Activated CD4-positive, CD25-positive, alpha-beta regulatory T cell (primary cell): ENCODE measurements around the gene CBFA2T3.

Experiments used
- DNase-seq, 4 experiments: peaks; one replicate each; lab custom pipeline; 2025; lab: John Stamatoyannopoulos, UW

The CBFA2T3 gene

DNA sequence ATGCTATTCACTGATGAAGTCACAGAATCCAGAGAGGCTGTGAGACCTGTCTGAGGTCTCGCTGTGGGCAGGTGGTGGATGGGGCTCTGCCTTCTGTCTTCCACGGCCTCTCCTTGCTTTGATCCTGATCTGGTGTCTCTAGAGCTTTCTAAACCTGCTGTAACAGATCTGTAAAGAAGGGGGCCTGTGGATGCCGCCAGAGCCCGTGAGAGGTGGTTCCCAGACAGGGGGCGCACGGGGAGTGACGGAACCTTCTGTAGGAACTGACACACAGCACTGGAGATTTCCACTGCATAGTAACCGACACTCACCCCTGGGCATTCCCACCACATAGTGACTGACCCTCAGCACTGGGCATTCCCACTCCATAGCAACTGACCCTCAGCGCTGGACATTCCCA lies 16.0 kb downstream of the CBFA2T3 start:
- no peak for DNase-seq

DNA sequence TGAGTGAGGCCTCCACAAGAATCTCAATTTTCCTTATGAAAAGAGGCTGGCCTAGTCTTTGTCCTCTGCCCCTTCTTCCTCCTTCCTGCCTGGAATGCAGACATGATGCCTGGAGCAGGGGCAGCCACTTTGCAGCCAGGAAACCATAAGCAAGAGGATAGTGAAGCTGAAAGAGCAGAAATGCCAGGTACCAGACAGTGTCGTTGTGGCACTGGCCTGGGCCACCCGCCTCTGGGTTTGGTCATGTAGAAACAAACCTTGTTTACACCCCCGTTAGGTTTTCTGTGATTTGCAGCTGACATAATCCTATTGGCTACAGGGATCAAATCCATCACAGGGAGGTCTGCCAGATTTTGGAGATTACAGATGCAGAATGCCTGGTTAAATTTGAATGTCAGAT lies 16.5 kb downstream of the CBFA2T3 start:
- DNase-seq, result no peak

DNA sequence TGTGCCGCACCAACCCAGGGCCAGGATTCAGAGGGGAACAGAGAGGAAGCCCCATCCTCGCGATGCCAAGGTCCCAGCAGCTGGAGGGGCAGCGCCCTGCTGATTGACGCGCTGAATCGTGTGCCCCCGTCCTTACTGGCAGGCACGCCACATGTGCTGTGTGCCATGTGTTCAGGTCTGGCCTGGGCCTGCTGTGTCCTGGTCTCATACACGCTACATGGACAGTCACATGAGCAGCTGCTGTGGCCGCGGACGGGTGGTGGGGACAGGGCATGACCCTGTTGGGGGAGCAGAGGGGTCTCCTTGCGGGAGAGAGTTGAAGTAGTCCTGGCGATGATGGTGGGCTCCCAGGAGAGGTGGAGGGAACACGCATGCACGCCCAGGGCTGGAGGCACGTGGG lies 18.0 kb downstream of the CBFA2T3 start:
- no peak for DNase-seq

DNA sequence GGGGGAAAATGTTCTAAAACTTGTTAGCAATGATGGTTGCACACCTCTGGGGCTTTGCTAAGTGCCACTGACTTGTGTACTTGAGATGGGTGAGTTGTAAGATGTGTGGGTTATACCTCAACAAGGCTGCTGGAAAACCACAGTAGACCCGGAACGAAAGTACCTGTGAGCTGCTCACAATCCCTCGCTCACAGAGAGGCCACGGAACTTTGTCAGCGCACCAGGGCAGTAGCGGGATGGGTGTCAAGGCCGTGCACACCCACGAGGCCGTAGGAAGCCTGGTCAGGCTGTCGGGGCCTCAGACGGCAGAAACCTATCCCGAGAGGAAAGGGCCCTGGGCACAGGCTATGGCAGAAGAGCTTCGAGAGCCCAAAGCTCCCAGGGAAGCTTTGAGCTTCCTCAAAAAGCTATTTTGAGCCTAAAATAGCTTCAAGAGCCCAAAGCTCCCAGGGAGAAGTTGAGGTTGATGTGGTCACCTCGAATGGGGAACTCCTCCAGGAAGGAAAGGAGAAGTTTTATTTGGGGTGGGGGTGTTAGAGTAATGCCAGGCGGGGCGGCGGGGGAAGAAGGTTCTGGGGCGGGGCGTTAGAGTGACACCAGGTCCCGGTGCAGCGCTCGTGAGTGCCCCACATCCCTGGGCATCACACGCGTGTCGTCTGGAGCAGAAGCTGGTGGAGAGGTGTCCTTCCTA lies 19.0 kb downstream of the CBFA2T3 start:
- DNase-seq, result no peak

DNA sequence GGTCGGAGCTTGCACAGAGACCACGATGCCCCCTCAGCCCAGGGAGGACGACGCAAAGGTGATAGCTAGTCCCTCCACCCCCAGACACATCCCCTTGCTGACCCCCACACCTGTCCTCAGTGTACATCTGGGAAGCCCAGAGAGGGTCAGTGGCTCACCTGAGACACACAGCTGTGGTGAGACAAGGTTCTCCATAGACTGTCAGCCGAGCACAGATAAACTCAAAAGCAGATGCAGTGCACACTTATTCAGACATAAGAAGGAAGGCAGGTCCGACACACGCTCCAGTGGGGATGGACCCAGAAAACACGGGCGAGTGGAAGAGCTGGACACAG lies 19.6 kb downstream of the CBFA2T3 start:
- DNase-seq, result no peak

DNA sequence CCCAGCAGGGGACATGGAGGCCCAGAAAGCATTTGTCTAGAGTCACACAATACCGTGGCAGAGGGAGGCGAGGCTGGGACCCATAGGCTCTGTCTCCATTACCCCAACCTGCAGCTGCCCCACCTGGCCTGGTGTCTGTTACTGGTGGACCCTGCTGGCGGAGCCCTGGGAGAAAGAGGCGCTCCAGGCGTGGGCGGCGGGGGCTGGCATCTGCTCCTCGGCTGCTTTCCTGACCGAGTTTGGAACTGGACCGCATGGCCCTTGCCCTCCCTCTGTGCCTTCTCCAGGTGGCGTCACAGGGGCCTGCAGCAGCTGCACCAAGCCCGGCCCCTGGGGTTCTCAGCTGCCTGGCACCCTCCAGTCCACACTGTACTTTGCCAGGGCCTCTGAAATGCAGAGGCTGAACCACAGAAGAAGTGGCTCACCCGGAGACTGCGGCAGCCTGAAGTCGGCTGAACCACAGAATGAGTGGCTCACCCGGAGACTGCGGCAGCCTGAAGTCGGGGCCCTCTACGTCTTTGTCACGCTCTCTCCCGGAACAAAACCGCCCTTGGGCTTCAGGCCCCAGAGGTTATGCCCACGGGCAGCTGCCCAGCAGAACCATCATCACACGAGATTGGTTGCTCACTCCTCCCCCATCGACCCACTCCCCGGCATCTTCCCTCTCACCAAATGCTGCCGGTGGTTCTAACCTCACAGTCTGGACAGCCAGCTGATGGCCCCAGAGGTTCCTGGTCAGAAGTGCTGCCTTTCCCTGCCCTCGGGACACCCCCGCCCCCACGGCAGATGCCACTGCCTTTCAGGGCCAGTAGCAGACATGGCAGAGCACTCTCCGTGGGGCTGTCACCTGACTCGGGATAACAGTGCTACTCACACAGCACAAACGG lies 20.2 kb downstream of the CBFA2T3 start:
- DNase-seq, result no peak

DNA sequence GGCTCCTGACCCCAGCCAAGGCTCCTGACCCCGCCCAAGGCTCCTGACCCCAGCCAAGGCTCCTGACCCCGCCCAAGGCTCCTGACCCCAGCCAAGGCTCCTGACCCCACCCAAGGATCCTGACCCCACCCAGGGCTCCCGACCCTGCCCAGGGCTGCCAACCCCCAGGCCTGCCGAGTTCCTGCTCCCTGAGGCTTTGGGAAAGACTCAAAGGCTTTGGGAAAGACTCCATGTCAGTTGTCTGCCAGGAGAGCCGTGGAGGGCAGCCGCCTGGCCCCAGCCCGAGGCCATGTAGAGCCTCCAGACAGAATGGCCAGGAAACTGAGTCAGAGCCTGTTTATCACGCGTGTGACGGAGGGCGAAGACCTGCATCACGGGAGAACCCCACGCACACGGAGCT lies 21.1 kb downstream of the CBFA2T3 start:
- DNase-seq, result no peak

DNA sequence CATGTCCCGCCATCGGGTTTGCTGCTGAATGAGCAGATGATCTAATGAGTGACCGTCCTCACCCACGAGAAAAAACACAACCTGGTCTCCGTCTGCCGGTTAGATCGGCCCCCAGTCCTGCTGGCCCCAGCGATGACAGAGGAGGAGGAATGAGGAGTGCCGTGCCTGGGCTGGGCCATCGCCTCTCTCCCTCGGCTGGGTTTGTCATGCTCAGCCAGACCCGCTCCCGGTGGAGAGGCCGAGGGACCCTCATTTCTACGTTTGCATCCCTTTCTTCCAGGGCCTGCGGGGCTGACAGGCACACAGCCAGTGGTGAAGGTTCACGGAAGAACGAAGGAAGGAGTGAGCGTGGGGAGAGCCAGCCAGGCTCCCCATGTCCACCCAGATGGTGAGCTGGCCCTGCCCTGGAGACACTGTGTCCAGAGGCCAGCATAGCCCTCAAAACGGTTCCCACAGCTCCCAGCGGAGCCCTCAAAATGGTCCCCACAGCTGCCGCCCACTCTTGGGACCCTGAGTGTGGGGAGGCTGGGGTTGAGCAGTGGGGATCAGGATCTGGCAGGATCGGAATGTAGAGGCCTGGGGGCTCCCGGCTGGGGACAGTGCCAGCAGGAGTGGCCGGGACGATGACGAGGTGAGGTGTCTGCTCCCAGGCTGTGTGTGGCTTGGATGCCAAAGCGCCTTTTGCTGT lies 23.9 kb downstream of the CBFA2T3 start:
- DNase-seq, result no peak

DNA sequence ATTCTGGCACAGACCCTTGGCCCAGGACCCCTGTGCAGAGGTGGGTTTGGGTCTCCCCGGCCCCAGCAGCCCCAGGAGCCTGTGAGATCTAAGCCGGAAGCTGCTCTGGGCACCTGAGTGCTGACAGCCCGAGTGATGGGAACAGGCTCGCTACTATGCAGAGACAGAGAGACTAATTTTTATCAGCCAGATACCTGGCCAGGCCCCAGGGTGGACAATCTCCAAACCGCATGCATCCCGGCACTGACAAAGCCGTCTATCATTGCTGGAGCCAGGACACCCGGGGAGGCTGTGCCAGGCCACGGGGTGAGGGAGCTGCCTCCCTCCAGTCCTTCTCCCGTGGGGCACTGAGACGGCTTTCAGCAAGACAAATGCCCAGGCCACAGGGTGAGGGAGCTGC lies 25.0 kb downstream of the CBFA2T3 start:
- DNase-seq, result no peak

DNA sequence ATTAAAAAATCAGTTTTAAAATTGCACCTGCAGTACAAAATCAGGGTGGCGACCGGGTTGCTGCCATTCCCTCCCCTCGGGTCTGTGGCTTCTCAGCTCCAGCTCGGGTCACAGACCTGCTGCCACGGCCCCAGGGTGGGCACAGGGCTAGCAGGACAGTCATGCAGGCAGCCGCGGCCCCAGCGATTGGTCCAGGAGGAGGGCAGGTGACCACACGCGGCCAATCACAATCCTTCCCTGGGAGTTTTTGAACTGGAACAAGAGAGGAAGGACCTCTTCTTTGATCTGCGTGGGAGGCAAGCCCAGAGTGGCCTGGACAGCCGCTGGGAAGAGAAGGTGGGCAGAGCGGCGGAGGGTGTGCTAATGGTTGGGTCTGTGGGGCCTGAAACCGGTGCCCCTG lies 25.5 kb downstream of the CBFA2T3 start:
- no peak for DNase-seq

DNA sequence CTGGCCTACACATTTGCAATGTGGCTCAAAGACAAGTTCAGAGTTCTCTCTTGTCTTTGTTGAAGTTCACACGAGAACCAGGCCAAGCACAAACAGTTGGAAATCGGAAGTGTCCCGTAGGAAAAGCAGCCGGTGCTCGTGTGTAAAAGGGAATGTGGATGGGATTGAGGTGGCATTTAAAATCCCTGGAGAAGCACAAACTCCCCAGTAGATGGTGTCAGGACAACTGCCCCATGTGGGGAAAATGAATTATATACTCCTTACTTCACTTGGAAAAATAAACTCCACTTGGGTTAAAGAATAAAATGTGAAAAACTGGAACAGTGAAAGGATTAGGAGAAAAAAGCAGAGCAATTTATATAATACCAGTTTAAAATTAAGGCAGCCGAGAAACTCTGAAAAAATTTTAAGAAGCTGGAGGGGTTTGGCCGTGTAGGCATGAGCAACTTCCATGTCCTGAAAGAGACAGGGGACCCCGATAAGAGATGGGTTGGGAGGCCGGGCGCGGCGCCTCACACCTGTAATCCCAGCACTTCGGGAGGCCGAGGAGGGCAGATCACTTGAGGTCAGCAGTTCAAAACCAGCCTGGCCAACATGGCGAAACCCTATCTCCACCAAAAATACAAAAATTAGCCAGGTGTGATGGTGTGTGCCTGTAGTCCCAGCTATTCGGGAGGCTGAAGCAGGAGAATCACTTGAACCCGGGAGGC lies 28.1 kb downstream of the CBFA2T3 start:
- DNase-seq, result no peak

DNA sequence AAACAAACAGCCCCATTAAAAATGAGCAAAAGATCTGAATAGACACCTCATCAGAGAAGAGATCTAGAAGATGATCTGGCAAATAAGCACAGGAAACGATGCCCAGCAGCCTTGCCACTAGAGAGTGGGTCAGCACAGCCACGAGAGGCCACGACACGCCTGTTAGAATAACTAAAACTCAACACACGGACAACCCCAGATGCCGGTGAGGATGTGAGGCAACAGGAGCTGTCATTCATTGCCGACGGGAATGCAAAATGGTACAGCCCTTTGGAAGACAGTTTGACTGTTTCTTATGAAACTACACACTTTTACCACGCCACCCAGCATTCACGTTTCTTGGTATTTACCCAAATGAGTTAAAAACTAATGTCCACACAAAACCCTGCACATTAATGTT lies 31.5 kb downstream of the CBFA2T3 start:
- no peak for DNase-seq

DNA sequence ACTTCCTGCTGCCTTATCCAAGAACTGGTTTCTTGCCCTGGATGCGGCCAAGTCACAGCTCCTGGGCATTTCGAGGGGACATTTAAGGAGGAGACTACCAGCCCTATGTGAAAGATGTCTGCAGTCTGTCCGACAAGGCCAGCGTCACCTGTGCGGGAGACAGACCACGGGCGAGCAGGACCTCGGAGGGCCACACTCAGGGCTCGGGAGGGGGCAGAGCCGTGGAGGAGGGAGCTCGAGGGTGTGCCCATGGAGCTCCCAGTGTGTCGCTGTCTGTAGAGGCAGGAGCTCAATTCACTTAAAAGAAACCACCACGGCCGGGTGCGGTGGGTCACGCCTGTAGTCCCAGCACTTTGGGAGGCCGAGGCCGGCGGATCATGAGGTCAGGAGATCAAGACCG lies 33.3 kb downstream of the CBFA2T3 start:
- DNase-seq, result no peak

DNA sequence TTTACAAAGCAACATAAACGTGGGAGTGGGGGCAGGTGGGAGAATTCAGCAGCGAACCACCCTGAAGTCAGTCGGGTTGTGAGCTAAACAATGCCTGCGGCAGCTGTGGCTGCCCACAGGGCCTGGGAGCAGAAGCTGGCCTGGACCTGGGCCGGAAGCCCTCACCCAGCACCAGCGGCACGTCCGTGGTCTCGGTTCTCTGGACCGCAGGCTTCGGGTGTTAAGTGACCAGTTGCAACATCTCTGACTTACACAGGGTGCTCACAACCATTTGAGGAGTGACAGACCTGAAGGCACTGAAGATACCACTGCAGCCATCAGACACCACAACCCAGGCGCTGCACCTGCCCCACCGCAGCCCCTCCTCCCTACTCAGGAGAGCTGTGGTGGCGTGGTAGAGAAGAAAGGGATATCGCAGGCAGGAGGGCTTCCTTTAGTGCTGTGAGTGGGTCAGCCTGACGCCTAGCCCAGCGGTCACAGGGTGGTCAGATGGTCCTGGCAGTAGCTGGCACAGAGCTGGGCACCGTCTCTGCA lies 33.8 kb downstream of the CBFA2T3 start:
- DNase-seq, result no peak

DNA sequence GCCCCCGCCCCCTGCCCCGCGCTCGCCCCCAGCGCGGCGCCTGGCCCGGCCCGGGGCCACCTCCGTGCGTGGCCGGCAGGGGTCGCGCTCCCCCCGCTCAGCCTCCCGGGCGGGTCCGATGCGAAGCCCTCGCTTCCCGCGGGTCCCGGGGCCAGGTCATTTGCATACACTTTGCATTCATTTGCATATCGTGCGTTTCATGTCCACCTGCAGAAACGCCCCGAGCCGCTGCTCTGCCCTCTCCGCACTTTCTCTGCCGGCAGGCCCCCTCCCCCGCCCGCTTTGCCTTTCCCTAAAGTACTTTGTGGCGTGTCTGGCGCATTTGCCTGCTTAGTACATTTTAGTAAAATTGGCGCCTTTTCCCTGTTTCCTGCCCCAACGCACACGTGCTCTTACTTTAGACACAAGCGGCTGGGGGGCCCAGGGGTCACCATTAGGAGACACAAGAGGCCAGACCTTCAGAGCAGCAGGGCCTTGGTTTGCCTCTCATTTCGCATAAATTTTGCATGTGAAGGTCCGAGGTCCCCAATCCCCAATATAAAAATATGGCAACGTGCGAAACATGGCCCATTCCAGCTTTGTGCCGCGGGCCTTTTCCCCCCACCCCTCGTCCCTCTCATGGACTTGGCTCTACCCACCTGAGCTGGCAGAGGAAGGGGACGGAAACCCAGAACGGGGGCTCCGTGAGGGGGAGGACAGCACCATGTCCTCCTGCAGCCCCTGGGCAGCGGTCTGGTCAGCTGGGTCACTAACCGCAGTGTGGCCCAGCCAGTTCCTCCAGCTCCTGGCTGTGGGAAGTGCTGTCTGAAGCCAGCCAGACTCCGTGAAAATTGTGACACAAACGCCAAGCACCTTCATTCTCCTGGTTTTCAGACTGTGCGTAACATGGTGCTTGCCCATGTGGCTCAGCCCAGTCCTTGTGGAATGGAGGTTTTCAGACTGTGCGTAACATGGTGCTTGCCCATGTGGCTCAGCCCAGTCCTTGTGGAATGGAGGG lies 34.8 kb downstream of the CBFA2T3 start:
- DNase-seq, result peak; percentile 20 to 50 (median 40)

DNA sequence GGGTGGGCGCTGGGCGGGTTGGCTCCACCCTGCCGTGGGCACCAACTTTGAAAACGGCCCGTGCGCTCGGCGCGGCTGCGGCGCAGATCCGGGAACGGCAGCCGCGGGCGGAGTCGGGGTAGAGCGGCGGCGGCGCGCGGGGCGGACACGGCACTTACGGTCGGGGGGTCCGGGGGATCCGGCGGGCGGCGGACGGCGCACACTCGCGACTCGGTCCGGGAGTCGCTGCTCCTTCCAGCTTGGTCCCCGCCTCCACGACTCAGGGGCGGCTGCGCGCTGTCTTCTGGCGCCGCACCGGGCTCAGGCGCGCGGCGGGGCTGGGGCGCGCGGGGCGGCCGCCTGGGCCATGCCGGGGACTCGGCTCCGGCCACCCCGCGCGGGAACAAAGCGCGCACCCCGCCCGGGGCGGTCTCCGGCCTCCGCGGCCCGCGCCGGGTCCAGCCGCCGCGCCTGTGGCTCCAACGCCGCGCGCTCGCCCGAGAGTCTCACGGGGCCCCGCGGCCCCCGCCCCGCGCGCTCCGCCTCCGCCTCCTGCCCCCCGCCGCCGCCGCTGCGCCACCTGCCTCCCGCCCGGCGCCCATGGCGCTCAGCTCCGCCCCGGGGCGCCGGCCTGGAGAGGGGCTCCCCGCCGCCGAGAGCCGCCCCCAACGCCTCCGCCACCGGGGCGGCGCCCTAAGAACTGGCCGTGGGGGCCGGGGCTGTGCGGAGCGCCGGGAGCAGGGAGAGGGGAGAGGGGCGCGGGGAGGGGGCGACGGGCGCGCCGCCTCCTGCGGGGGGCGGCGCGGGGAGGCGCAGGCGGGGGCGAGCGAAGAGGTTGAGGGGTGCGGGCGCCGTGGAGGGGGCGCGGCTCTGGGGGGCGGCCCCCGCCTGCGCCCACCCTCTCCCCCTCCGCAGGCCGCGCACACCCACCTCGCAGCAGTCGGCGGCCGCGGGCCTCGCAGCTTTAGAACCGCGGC lies 35.9 kb downstream of the CBFA2T3 start:
- DNase-seq, result no peak

DNA sequence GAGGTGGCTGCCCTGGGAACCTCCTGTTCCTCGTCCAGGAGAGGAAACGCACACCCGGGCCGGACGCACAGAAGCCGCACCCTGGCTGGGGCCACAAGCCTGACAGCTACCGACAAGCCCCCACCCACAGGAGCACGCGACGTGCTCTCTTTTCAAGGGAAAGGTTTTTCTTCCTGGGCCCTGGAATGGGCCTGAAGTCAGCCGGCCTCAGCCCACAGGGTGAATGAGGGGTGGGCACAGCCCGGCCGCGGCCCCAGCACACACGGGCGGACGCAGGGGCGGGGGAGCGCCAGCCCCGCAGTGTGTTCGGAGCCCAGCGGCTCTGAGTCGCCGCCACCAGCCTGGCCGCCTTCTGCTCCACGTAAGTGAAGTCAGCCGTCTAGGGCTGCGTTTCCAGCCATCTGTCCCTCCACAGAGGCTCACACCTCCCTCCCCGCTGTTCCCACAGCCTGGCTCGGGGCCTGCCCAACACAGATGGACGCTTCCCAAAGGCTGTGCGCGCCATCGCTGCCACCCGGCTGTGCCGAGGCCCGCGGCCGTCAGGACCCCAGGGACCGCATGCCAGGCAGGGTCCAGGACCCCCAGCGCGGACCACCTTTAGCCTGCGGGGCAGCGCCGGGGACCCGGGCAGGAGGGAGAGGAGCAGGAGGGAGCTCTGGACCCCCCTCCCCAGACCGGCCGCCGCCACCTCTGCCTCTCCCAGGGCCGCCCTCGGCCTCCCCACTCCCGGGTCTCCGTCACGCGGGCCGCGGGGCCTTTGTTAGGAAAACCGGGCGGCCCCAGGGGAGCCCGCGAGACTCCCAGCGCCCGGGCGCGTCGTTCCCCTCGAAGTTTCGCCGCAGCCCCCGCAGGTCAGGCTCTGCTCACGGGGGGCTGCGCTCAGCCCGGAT lies 36.8 kb downstream of the CBFA2T3 start:
- no peak for DNase-seq

DNA sequence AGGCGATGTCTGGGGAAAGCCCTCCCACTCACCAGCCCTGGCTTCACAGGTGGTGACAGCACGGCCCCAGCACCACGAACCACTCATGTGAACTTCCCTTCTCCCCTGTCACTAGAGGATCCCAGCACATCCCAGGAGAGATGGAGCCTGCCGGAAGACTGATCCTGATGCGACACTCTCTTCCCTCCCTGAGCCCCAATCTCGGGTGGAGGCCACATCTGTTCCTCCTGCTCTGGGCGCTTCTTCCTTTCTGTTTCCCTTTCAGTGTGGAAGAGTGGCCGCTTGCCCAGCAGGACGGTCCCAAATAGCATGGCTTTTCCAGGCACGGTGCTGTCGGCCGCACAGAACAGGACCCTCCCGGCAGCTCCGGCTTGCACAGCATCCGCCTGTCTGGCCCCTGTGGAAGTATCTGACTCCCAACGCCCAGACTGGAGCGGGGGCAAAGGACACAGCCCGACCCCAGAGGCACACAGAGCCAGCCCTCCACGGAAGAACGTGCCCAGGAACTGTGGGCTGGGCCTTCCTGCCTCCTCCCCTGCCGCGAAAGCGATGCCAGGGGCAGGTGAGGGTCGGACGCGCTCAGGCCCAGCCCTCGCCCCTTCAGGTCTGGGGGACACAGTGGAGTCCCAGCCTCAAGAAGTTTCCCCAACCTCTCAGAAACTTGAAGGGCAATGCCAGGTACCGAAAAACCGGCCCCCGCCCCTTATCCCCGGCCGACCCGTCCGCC lies 37.6 kb downstream of the CBFA2T3 start:
- DNase-seq, result no peak
